Measurements from ENCODE around the gene KRTAP19-5. TPM values are rescaled to one million over a fixed set of nuclear protein-coding genes. Genes with fewer than 3 reads are reported as not detected.

KRTAP19-5 gene
- polyA plus RNA-seq, 3 donors, result not detected

DNA sequence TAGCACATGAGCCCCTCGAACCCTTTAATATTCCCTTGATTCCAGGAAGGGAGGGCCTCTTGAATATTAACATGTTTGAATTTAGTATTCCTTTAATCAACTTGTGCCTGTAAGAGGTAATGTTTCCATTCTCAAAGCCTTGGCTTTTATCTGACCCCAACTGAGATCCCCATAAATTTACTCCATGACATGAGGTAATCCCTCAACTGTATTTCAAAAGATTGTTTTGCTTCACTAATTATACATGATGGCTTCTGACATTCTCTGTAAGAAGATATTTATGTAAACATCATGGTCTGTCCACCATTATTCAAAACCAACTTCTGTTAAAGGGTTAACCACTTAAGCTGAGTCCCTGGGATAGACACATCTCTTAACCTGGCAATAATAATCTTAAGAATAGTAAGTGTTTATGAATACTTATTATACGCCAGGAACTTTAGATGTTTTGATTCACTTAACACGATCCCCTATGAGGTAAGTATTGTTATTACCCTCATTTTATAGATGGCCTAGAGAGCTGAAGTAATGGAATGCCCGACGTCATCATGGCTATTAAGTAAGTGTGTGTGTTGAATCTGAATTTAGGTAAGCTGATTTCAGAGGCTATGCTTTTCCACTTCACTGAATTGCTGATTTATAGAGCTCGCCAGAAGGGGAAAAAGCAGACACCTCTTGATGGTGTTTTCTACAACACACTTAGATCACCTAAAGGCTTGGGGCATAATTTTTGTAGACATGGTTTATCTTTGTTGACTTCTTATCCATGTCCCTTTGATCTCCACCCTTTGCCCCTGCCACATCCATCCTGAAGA is 32.8 kb downstream of the KRTAP19-5 start:
- WGBS (ENCODE audit: insufficient coverage), result no CpG with 5 or more reads among the region's 6 CpGs
- intact Hi-C loops (cut with micrococcal nuclease), result no loop called here
- no peaks in the 10 kb centered on the region for H3K36me3 Mint-ChIP-seq

DNA sequence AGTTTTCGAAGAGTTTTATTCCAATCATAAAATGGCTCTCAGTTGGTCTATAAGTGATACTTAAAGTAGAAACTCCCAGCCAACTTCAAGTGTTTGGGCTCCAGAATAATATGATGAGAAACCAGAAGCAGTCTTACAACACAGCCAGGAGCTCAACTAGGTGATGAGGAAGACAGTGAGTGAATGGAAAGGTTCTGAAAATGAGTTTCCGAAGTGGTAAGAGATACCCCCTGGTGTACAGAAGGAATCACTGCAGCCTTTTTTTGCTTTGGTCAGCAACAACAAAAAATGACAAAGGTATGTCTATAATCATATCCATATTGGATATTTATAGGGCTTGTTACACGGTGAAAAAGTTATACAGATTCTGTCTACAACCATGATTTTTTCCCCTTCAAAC is 38.2 kb downstream of the KRTAP19-5 start:
- Mint-ChIP-seq H3K9me3 (peaks cover 0 to 2% (median 0%) of the 10 kb centered on the region in 7 donors), H3K36me3 (no peaks in the 10 kb centered on the region), H3K4me1 (no peaks in the 10 kb centered on the region), H3K27me3 (ENCODE audit: low read depth in 3 of 3) (peaks cover 0 to 2% (median 2%) of the 10 kb centered on the region in 3 donors), H3K4me3 (no peak overlapping the region), H3K27ac (no peak overlapping the region)
- no peaks in the 10 kb centered on the region for H3K27me3 ChIP-seq (ENCODE audit: control insufficient read depth in 2 of 2, insufficient read depth in 2 of 2, low read length in 2 of 2)
- H3K4me3 ChIP-seq (replicated peaks in 1 of 3; ENCODE audit: low read depth in 2 of 3, low read length in 3 of 3), result no peak overlapping the region
- intact Hi-C loops (cut with micrococcal nuclease), result no loop called here
- no peaks in the 10 kb centered on the region for H3K36me3 ChIP-seq (replicated peaks in 1 of 2; ENCODE audit: control insufficient read depth in 1 of 2, insufficient read depth in 2 of 2, low read length in 2 of 2)
- H2AFZ ChIP-seq (ENCODE audit: insufficient read depth, low read depth, low read length, poor library complexity, severe bottlenecking), result no peak overlapping the region
- H4K20me1 ChIP-seq (ENCODE audit: insufficient read depth, low read length), result no peaks in the 10 kb centered on the region
- H3K79me2 ChIP-seq (ENCODE audit: insufficient read depth, low read length), result no peaks in the 10 kb centered on the region
- WGBS (ENCODE audit: insufficient coverage), result no CpG with 5 or more reads among the region's 3 CpGs
- no peak for DNase-seq
- no peaks in the 10 kb centered on the region for H3K9me3 ChIP-seq (replicated peaks in 1 of 2; ENCODE audit: control insufficient read depth in 1 of 2, insufficient read depth in 1 of 2, low read length in 2 of 2)
- no peak overlapping the region for H3K27ac ChIP-seq (ENCODE audit: low read depth in 1 of 2, low read length in 2 of 2)
- H3K4me2 ChIP-seq (replicated peaks; ENCODE audit: extremely low read depth, low read length, poor library complexity, severe bottlenecking), result no peak overlapping the region
- no peaks in the 10 kb centered on the region for H3K4me1 ChIP-seq (ENCODE audit: control insufficient read depth in 1 of 2, insufficient read depth in 2 of 2, low read length in 2 of 2)
- H3K9ac ChIP-seq (ENCODE audit: insufficient read depth, low read length, poor library complexity, severe bottlenecking), result no peak overlapping the region
- peak; percentile 17 for TF ChIP-seq CTCF (IDR thresholded peaks at IDR 0.05)

More for the DNA sequence above, 32.8 kb downstream of the KRTAP19-5 start:
- no peak overlapping the region for H3K9ac ChIP-seq (ENCODE audit: insufficient read depth, low read length, poor library complexity, severe bottlenecking)
- Mint-ChIP-seq H3K4me1 (no peaks in the 10 kb centered on the region), H3K27ac (no peak overlapping the region), H3K27me3 (ENCODE audit: low read depth in 3 of 3) (no peaks in the 10 kb centered on the region), H3K9me3 (peaks cover 0 to 2% (median 0%) of the 10 kb centered on the region in 7 donors), H3K4me3 (no peak overlapping the region)
- no peaks in the 10 kb centered on the region for H3K4me1 ChIP-seq (ENCODE audit: control insufficient read depth in 1 of 2, insufficient read depth in 2 of 2, low read length in 2 of 2)
- H3K79me2 ChIP-seq (ENCODE audit: insufficient read depth, low read length), result no peaks in the 10 kb centered on the region
- no peak for DNase-seq
- TF ChIP-seq CTCF (IDR thresholded peaks at IDR 0.05), result no peak
- no peak overlapping the region for H3K4me3 ChIP-seq (replicated peaks in 1 of 3; ENCODE audit: low read depth in 2 of 3, low read length in 3 of 3)
- no peaks in the 10 kb centered on the region for H3K36me3 ChIP-seq (replicated peaks in 1 of 2; ENCODE audit: control insufficient read depth in 1 of 2, insufficient read depth in 2 of 2, low read length in 2 of 2)
- H3K27me3 ChIP-seq (ENCODE audit: control insufficient read depth in 2 of 2, insufficient read depth in 2 of 2, low read length in 2 of 2), result no peaks in the 10 kb centered on the region
- no peak overlapping the region for H2AFZ ChIP-seq (ENCODE audit: insufficient read depth, low read depth, low read length, poor library complexity, severe bottlenecking)
- no peak overlapping the region for H3K4me2 ChIP-seq (replicated peaks; ENCODE audit: extremely low read depth, low read length, poor library complexity, severe bottlenecking)
- no peaks in the 10 kb centered on the region for H4K20me1 ChIP-seq (ENCODE audit: insufficient read depth, low read length)
- H3K9me3 ChIP-seq (replicated peaks in 1 of 2; ENCODE audit: control insufficient read depth in 1 of 2, insufficient read depth in 1 of 2, low read length in 2 of 2), result no peaks in the 10 kb centered on the region
- no peak overlapping the region for H3K27ac ChIP-seq (ENCODE audit: low read depth in 1 of 2, low read length in 2 of 2)

Small RNAs within 50 kb of the gene (small RNA-seq; reads per million reads assigned to genes)
- gene AP000567.1 (ENCODE audit: insufficient read length, low read depth), result not detected
- not detected for gene KRTAP19-10P (ENCODE audit: insufficient read length, low read depth)
- gene KRTAP19-11P (ENCODE audit: insufficient read length, low read depth), result not detected
- gene KRTAP19-9P (ENCODE audit: insufficient read length, low read depth), result not detected

Other genes starting within 250 kb of the KRTAP19-5 start
- not detected for gene KRTAP24-1, start 219.2 kb downstream of the KRTAP19-5 start, polyA plus RNA-seq
- gene KRTAP25-1, start 212.6 kb downstream of the KRTAP19-5 start, polyA plus RNA-seq, result not detected
- not detected for gene KRTAP26-1, start 181.8 kb downstream of the KRTAP19-5 start, polyA plus RNA-seq
- gene KRTAP27-1, start 164.4 kb downstream of the KRTAP19-5 start, polyA plus RNA-seq, result not detected
- gene KRTAP23-1, start 153.5 kb downstream of the KRTAP19-5 start, polyA plus RNA-seq, result not detected
- gene KRTAP13-2, start 129.9 kb downstream of the KRTAP19-5 start, polyA plus RNA-seq, result not detected
- gene KRTAP13-1, start 106.1 kb downstream of the KRTAP19-5 start, polyA plus RNA-seq, result not detected
- not detected for gene KRTAP13-3, start 76.2 kb downstream of the KRTAP19-5 start, polyA plus RNA-seq
- gene KRTAP13-4, start 71.9 kb downstream of the KRTAP19-5 start, polyA plus RNA-seq, result not detected
- not detected for gene KRTAP15-1, start 61.9 kb downstream of the KRTAP19-5 start, polyA plus RNA-seq
- gene KRTAP19-1, start 21.8 kb downstream of the KRTAP19-5 start, polyA plus RNA-seq, result not detected
- gene KRTAP19-2, start 14.7 kb downstream of the KRTAP19-5 start, polyA plus RNA-seq, result not detected
- not detected for gene KRTAP19-3, start 10.1 kb downstream of the KRTAP19-5 start, polyA plus RNA-seq
- gene KRTAP19-4, start 5.0 kb downstream of the KRTAP19-5 start, polyA plus RNA-seq, result not detected
- gene KRTAP19-6, start 39.7 kb upstream of the KRTAP19-5 start, polyA plus RNA-seq, result not detected
- gene KRTAP19-7, start 59.2 kb upstream of the KRTAP19-5 start, polyA plus RNA-seq, result not detected
- not detected for gene KRTAP22-2, start 88.3 kb upstream of the KRTAP19-5 start, polyA plus RNA-seq
- gene KRTAP6-3, start 90.3 kb upstream of the KRTAP19-5 start, polyA plus RNA-seq, result not detected
- gene KRTAP6-2, start 96.8 kb upstream of the KRTAP19-5 start, polyA plus RNA-seq, result not detected
- gene KRTAP22-1, start 98.9 kb upstream of the KRTAP19-5 start, polyA plus RNA-seq, result not detected
- gene KRTAP6-1, start 111.8 kb upstream of the KRTAP19-5 start, polyA plus RNA-seq, result not detected
- gene KRTAP20-1, start 114.3 kb upstream of the KRTAP19-5 start, polyA plus RNA-seq, result not detected
- not detected for gene KRTAP20-4, start 118.5 kb upstream of the KRTAP19-5 start, polyA plus RNA-seq
- gene KRTAP20-2, start 133.1 kb upstream of the KRTAP19-5 start, polyA plus RNA-seq, result not detected
- gene KRTAP20-3, start 140.7 kb upstream of the KRTAP19-5 start, polyA plus RNA-seq, result not detected
- not detected for gene KRTAP21-3, start 216.6 kb upstream of the KRTAP19-5 start, polyA plus RNA-seq
- gene KRTAP21-2, start 245.1 kb upstream of the KRTAP19-5 start, polyA plus RNA-seq, result not detected